Renal pelvis (tissue), 4 donors: ENCODE results near the gene ABCA12. TPM values are rescaled to one million over a fixed set of nuclear protein-coding genes. Genes with fewer than 3 reads are reported as not detected.

Experiments
- DNase-seq: peaks from one replicate; pipeline ENCODE4 v3.0.0-alpha.2; 2013
- polyA plus RNA-seq, 3 donors: library from polyadenylated mRNA; unstranded; fragments of 120-200 nt; gene quantifications; one replicate each; pipeline ENCODE4 v1.2.1, GENCODE V29; 2013; ENCODE audit not compliant: insufficient read length in 3 of 3

Gene ABCA12
- polyA plus RNA-seq, 3 donors = 0.23 to 0.32 (median 0.28) TPM

DNA sequence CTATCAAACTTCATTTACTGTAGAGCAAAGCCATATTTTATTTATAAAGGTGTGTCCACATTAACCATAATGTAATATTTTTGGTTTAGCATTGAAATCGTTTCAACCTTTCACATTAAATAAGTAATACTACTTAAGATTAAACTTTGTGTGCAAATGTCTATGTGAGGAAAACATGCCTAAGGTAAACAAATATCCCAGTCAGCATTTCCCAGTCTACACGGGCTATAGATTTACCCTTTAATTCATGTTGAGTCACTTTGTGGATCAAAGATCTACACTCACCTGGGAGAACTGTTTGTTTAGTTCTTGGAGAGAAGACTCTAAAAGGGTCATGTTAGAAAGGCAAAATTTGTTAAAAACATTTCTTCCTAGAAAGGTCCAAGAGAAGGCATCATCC is 89.1 kb downstream of the ABCA12 start:
- DNase-seq = no peak

DNA sequence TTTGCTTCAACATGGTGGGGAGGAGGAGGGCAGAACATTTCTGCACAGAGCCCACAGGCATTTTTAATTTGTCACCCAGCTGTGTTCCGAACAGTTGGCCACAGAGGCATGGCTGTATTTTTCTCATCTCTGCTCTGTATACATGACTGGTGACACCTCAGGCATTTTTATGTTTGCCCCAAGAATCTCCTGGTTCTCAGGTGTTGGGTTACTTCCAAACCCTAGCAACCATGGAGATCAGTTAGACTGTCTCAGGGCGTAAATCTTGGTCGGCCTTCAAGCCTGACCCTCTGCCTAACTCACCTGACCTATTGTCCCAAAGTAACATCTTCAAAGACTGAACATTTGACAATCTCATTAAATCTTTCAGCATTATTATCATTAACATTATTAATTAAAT is 100.0 kb downstream of the ABCA12 start:
- peak; percentile 62 for DNase-seq

DNA sequence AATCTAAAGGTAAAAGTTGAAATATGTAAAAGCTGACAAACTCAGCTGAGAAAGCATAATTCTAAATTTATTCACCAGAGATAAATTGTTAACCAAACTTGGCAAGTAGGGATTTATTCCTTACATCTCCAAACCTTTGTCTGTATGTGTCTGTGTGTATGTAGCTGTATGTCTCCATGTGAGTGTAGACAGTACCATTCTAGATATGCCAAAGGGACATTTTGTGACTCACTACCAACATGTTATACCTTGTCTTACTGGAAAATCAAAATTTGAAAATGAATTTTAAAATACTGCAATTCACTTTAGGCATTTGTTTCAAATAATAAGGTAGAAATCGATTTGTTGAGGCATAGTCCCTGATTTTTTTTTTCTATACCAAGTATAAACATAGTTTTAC is 102.1 kb downstream of the ABCA12 start:
- DNase-seq = no peak

DNA sequence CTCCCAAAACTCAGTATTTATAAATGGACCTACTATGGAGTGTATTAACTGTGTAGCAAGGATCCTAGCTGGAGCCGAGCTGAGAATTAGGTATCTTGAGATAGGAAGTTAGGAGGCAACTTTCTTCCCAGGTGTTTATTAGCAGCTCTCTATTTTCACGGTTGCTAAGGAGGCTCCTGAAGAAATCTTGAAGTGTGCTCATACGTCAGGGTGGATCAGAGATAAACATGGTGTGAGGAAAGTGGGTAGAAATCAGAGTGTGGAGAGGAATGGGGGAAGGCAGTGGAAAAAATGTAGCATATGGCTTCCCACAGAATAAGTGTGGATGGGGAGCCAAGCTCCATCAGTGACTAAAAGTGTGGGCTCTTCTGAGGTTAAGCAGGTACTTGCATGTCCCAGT is 104.3 kb downstream of the ABCA12 start:
- DNase-seq = no peak

DNA sequence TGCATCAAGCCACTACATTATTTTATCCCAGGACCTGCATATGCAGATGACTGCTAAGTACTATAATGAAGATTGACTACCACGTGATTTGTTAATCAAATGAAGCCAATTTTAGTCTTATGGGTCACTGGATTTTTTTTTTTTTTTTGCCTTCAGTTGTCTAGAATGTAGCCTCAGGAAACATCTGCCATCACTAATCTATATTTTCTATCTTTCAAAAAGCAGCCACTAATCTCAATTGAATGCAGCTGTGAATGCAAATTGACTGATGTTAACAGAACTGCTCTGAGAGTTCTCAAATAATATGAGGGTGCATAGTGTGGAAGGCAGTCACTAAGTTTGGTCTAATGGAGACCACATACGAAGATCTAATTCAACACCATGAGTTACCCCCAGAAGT is 106.3 kb downstream of the ABCA12 start:
- DNase-seq = no peak

DNA sequence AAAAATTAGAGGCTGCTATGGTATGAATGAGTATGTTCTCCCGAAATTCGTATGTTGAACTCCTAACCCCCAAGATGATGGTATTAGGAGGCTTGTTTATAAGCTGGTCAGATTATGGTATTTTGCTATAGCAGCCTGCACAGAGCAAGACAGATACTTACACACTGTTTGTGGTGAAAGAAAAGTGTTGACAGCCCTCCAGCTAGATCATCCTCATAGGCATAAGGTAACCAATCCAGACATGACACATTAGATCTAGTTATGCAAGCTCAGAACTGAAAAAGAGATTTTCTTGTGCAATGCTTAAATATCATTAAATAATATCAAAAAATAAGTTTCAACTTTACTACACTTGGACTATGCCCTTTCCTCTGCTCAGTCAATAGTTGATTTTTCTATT is 107.1 kb downstream of the ABCA12 start:
- no peak for DNase-seq

DNA sequence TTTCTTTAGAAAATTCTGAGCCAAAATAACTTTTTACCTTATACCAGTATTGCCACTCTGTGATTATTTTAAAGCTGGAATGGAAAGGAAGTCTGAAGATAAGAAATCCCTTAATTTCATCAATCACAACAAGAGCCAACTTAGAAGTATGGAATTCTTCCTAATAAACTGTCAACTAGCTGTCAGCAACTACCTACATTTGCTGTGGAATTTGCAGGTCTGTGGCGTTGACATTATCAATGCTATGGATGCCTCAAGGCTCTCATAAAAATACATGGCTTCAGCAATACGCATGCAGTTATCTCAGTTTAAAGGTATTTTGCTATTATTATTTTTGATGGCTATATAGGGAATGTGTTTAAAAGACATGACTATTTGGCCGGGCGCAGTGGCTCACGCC is 108.5 kb downstream of the ABCA12 start:
- no peak for DNase-seq

DNA sequence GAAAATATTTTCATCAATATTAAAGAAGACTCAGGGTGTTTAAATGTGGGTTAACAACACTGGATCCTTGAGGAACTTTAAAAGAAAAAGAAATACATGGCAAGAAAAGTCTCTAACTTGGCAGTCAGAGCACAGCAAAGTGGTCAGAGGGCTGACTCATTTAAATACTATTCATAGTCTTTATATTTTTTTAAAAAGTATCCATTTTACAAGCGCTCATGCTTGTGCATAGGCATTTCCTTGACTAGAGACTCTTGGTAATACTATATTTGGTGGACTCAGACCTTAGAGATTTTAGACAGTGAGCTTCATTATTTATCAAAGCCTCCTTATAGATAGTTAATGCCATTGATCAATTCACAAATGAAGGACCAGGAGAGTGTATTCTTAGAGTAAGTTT is 110.2 kb downstream of the ABCA12 start:
- DNase-seq = no peak

DNA sequence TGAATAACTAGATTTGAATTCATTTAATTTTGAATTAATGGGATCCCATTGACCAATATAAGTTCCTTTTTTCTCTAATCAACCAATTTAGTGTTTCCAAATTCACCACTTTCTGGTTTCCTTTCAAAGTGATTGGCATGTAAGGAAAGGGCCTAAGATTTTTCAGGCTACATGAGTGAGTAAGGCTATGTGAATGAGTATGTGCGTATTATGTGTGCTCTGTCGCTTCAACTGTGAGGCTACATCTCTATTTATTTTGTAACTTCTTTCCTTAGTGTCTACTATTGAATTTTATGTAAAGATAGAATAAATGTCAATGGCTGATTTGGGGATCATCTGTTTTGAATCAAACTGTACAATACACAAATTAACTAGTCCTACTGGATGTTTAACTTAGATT is 110.6 kb downstream of the ABCA12 start:
- no peak for DNase-seq

DNA sequence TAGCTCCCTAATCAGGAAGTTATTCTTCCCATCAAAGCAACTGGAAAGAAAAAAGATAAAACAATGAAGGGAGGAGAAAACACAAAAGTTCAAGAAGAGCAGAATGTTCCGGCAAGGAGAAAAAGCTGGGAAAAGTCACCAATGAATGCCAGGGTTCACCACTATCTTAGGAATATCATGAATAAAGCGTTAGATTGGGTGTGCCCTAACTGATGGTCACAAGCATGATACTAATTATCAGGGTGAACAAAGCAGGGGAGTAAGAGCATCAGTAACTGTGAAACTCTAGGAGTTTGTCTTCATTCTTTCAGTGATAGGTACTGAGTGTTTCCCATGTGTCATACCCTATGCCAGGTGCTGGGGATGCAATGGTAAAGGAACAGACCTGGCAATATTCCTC is 115.5 kb downstream of the ABCA12 start:
- DNase-seq = no peak

DNA sequence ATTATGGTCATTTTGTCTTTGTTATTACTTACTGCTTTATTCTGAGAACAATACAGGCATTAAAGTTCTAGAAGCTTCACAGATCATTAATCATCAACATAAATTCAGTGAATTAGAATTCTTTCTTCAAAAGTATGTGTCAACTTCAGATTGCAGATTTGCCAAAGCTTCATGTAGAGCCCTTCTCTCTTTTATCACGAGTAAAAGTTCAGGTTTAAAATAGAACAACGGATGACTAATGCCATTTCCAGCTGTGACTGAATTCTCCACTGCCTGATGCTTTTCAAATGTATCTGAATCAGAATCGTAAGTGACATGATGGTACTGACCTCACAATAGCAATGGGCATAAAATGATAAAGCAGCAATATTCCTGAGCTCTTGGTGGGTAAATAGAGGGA is 116.0 kb downstream of the ABCA12 start:
- DNase-seq = no peak

DNA sequence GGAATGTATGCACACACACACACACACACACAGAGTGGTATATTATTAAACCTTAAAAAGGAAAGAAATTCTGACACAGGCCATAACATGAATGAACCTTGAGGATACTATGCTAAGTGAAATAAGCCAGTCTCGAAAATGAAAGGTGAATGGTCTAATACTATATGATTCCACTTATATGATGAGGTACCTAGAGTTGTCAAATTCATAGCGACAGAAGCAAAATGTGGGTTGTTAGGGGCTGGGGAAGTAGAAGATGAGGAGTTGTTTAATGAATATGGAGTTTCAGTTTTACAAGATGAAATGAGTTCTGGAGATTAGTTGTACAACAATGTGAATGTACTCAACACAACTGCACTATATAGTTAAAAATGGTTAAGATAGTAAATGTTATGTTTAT is 118.1 kb downstream of the ABCA12 start:
- no peak for DNase-seq

DNA sequence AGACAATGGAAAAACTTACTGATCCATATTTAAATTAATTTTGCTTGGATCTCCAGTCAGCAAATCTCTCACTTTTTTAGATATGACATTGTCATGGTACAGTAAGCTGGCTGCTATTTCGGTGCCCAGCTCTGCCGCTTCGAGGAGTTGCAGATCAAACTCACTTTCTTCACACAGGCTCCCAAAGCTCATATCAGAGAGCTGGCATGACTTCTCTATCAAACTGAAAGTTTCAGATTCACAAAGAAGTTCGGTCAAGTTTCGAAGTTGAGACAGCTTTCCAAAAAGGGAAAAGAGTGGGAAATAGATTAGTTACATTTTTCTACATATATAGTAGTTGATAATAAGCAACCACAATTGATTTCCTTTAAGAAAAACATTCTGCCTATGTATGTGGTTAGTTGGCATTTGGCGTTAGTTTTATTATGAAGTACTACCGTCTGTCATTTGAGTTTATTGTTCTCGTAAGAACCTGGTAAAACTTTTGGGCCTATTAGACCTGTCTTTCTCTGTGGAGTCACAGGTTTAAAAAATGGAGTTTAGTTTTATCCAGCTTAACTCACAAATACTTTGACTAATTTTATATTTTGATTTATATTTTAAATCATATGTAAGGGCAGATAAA is 118.8 kb downstream of the ABCA12 start:
- no peak for DNase-seq

DNA sequence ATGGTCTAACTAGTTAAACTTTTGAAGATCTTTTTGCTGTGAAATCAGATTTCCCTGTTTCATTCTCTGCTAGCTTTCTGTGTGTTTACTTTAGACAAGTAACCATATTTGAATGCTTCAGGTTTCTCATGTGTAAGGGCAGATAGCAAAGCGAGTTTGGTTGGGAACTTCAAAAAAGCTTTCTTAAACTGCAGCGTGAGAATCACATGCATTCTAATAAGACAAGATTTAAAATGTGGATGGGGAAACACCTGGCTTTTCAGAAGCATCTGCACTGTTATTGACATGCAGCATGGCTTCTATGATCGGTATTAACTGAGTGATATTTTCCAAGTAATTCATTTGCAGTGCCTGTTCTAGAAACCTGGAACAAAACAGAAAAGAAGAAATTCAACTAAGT is 119.3 kb downstream of the ABCA12 start:
- DNase-seq = no peak

DNA sequence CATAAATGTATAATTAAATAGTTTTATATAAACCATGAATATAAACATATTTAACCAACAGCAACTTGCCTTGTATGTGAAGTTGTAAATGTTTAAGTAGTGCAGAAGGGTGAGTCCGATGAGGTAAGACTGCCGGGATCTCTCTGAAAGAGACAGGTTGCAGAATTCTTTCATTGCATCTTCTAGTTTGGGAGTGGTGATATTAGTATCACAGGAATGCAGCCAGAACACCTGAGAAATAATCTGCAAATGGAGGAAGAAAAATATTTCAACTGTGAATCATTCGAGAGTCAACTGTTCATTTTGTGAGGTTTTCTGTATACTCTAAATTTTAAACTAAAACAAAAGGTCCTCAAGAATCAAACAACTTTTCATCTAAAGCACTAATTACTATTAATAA is 123.0 kb downstream of the ABCA12 start:
- DNase-seq = no peak

DNA sequence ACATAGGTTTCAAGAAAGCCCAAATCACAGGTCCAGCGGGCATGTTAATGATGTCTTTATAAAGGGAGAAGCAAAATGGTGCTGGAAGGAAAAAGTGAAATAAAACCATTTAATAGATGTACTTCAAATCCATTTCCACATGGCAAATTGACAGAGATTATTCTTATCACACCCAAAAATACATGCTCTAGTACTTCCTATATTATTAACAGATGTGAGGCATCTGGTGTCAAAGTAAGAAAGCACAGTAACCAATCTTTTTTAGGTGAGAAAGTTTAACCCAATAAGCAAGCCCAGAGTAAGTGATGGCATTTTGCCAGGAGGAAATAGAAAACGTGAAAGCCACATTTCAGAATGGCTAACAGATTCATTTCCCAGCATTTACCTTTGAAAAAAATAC is 128.0 kb downstream of the ABCA12 start:
- DNase-seq = no peak

DNA sequence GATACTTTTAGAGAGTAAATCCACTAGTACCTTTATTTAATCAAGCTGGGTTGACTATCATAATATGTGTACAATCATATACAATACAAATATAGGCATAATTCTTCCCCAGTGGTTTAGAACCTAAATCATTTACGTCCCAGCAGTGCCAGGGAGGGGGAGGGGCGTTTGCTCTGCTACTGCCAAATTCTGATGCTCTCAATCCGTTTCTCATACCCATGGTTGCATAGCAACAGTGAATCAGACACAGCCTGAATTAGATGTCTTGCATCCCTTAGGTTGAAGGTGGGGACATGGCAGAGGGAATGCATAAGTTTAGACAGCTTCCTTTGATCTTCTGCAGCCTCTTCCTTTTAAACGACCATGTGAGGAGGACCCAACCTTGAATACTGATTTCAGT is 135.4 kb downstream of the ABCA12 start:
- no peak for DNase-seq

DNA sequence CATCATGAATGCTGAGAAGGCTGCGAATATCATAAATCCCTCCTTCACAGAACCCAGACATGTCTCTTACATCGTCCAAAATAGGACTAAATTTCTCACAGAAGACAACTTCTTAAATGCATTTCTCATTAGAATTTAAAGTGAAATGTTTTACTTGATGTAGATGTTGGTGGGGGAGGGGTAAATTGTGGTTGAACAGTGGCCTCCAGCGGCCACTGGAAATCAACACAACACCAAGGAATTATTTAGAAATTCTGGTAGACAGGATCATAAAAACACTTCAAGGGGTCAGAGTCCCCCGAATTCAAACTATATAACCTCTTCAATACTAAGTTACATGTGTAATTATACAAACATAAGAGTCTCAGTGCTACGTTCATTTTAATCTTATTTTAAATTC is 135.9 kb downstream of the ABCA12 start:
- DNase-seq = peak; percentile 57

DNA sequence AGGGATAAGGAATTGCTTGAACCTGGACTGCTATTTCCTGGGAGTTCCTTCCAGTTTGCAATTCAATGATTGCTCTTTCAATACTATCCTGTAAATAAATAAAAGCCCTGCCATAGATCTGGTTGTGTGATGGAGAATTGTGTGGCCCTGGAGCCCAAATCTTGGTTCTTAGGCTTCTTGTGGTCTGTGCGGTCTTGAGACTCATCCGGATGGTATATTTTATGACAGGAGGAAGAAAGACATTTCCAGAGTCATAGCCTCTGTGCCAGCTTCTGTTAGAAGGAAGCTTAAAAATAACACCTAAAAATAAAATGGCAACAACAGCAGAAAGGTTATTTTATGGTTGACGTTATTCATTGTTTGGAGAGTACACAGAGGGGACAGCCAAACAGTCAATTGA is 137.7 kb downstream of the ABCA12 start:
- DNase-seq = no peak

DNA sequence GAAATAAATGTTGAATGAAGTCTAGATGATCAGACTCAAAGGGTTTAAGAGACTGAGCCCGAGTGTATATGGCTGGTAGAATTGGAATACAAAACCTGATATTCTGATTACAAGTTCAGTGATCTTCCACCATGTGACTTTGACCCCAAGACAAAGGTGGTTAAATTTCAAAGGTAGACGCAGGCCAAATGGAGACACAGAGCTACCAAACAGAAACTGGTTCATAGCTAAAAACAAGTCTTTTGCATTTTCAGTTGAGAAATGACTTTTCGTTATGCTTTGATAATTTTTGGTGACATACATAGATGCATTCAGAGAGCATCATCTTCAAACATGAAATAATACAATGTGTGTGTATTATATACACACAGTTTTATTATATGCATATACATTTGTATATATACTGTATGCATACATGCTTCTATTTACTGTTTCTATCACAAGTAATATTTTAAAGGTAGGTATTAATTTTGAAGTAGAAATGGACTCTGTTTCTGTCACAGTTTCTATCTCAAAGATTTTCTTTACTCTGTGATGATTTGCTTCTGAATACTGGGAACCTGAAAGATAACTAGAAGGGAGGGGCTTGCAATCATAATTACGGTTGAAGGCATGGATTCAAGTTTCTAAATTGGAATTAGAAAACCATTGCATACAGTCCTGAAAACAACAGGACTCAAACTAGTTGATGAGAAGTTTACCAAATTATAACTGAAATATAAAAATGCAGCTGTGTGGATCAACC is 142.3 kb downstream of the ABCA12 start:
- DNase-seq = no peak

DNA sequence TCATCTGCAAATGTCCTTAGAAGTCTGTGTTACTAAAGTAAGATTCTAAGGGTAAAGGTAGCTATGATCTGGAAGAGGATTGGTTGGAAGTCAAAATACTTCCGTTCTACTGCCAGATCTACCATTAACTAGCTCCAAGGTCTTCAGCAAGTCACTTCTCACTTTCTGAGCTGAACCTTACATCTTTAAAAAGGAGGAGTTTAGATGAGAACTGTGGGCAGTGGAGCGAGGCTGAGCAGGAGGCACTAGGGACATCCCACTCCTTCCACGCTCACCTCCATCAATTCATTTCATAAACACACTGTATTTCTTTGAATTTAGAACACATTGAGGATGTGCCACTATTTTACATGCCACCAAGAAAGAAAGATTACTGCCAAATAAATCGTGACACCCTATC is 143.0 kb downstream of the ABCA12 start:
- no peak for DNase-seq

DNA sequence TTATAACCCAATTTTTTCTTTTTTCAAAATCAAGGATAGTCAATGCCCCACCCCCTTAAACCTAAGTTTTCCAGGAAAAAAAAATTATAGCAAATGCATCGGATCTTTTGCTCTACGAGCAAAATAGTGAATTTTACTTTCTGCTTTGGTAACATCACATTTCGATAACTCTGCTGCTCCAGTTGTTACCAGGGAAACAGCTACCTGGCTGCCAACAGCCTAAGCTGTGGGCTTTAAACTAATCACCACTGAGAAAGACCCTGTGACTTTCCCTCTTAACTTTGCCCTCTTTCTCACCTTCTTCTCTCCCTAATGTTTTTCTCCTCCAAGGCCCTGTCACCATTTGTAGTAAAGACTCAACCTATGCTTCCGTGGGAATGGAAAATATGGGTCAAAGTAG is 145.5 kb downstream of the ABCA12 start:
- DNase-seq = no peak

DNA sequence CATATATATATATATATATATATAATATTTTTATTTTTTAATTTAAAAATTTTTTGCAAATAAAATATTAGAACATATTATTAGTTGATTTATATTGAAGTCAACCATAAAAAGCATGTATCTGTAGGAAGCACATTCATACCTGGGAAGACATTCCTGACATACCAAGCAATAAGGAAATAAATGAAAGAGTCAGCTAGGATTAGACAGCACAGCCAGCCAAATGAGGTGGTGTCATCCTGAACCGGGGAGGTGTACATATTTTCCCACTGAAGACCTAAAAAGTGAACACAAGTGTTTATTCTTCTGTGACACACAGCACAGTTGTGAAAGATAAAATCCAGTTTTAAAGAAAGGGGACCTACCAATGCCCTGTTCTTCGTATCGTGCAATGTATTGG is 149.2 kb downstream of the ABCA12 start:
- no peak for DNase-seq

DNA sequence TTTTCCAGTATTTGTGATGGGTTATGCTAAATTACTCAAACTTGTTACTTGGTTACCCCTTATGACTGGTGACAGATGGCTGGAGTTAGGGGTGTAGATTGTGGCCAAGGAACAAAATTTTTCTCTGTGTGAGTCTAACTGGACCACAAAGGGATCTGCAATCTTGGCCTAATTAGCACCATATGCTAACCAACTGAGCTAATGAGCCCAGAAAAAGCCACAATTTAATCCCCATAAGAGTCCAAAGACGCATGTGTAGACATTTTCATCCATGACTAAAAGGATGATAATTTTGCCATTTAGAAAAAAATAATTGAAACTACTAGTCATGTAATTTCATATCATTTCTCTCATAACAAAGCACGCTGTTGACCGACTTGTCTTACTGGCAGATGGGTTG is 151.2 kb downstream of the ABCA12 start:
- no peak for DNase-seq
